Measurements from ENCODE around the gene GDAP2.

Gene GDAP2

DNA sequence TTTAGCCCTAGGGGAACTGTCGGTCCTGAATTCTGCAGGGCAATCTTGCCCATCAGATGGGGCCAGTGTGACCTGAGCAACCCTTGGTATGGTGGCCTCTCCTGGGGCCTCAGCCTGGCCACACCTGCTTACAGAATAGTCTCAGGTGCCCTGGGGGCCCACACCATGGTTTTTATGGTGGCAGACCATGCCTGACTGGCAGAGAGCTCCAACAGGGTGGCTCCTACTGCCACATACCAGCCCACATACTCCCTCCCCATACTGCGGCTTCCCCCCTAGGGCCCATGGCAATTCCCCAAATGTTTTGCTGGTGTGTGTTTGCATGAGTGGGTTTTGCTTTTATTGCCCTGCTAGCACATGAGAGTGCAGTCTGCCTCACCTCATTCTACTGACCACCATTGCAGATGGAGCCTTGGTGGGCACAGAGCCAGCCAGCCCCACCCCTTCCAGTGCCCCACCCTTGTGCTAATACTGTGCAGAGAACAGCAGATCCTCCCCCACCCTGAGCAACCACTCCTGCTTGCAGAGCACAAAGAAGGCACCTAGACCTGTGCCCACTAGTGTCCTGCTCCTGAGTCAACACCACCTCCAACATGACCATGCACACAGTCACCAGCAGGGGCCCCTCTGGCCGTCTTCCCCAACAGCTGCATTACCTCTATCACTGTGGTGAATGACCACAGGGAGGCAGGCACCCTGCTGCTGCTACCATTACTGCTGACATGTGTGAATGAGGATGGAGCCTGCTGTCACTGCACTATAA is 86.8 kb downstream of the GDAP2 start:
- no peak for DNase-seq (ENCODE audit: low read depth in 2 of 2, low spot score in 1 of 2)

GRCh38 chr1:117841117-117841650 is 88.2 kb downstream of the GDAP2 start:
- DNase-seq (ENCODE audit: low read depth in 2 of 2, low spot score in 1 of 2), result no peak

DNA sequence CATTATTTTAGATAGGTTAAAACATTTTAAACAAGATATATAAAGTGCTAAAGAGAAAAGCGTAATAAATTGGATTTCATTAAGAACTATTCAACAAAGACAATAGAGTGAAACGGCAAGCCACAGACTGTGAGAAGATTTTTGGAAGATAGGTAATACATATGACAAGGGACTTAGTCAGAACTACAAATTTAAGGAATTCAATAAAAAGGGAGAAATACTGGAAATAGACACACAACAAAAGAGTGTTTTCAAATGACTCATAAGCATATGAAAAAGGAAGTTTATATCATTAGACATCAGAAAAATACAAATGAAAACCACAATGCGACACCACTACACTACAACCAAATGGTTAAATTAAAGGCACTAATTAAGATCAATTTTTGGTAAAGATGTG is 90.5 kb downstream of the GDAP2 start:
- DNase-seq (ENCODE audit: low read depth in 2 of 2, low spot score in 1 of 2), result no peak

GRCh38 chr1:117836069-117836468 is 93.4 kb downstream of the GDAP2 start:
- no peak for DNase-seq (ENCODE audit: low read depth in 2 of 2, low spot score in 1 of 2)

DNA sequence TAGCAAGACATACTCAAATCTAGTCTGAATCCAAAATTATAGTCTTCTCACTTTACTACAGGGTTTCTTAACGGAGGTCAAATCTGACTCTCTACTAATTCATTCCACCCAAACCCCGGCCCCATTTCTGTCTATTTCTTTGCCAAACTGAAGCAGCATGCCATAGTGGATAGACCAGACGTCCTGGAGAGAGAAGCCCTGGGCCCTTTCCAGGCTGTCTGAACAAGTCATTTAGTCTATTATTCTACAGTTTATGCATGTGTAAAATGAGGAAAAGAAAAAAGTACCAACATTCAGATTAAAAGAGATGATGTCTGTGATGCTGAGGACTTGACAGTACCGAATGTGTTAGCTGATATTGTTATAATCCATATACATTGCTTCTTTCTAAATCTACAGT is 95.0 kb downstream of the GDAP2 start:
- no peak for DNase-seq (ENCODE audit: low read depth in 2 of 2, low spot score in 1 of 2)

DNA sequence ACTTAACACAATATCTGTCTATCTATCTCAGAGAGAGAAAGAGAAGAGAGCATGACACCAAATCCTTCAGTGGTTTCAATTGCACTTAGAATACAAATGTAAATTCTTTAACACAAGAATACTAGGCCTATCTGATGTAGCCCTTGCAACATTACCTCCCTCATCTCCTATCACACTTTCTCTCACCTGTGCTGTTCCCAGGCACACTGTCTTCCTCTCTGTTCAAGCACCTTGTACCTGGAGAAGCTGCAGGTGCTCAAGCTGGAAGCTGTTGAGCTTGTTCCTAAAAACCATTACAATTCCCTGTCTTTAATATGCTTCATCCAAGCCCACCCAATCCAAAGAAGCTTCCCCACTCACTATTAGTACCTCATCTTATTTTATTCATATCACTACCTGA is 97.0 kb downstream of the GDAP2 start:
- DNase-seq (ENCODE audit: low read depth in 2 of 2, low spot score in 1 of 2), result no peak

DNA sequence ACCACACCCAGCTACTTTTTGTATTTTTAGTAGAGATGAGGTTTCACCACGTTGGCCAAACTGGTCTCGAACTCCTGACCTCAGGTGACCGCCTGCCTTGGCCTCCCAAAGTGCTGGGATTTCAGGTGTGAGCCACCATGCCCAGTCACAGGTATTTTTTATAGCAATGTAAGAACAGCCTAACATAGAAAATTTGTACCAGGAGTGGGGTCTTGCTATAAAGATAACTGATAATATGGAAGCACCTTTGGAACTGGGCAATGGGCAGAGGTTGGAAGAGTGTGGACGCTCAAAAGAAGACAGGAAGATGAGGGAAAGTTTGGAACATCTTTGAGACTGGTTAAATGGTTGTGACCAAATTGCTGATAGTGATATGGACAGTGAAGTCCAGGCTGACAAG is 99.2 kb downstream of the GDAP2 start:
- DNase-seq (ENCODE audit: low read depth in 2 of 2, low spot score in 1 of 2), result no peak

GRCh38 chr1:117828201-117828600 is 101.2 kb downstream of the GDAP2 start:
- DNase-seq (ENCODE audit: low read depth in 2 of 2, low spot score in 1 of 2), result no peak

DNA sequence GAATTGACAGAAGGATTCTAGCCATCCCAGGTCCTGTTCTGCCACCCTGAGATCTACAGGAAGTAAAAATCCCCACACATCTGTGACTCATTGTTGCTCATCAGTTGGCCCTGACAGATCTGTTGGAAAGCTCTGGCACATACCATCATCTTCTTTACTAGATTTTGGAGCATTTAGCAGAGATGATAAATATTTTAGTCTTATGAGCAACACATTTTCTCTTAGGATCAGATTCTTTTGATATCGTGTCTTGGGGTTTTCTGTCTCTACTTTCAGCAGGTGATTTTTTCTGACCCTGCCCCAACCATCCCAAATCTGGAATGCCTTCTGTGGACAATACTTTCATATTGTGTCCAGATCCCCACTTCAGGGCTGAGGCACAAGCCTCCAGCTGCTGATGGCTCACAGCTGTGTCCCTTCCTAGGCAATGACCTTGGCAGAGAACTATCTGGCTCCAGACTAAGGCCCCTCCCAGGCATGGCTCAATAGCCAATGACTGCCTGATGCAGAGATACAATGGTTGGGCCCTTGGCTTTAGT is 102.8 kb downstream of the GDAP2 start:
- no peak for DNase-seq (ENCODE audit: low read depth in 2 of 2, low spot score in 1 of 2)

DNA sequence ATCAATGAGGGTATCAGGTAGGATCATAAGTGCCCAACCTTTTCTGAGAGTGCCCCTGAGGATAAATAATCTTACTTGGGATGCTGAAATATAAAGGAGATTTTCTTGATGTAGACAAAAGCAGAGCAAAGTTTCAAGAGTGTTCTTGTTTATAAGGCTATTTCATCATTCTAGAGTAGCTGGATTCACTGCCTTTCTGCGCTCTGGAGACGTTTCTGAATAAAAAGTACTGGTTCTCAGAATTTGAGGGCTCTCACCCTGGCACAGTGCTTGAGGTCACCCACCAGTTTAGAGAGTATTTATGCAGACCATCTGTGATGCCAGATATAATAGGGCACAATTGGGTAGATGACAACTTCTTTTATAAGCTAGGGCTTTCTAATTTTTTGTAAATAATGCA is 103.3 kb downstream of the GDAP2 start:
- DNase-seq (ENCODE audit: low read depth in 2 of 2, low spot score in 1 of 2), result no peak

DNA sequence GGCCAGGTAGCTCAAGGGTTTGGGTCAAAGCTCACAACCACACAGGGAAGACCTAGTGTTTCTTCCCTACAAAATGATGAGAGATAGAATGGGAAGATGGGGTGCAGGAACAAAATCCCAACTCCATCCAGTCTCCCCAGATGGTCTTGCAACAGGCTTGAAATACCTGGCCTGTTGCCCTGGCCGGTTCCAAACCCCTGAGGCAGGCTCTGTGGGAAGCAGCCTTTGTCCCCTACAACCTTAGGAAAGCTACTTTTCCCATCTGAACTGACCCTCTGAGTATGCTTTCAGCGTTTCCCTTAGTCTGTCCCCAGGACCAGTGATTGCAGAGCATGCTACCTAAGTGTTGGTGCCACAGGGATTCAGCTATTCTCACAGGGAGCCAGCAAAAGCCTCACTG is 104.0 kb downstream of the GDAP2 start:
- no peak for DNase-seq (ENCODE audit: low read depth in 2 of 2, low spot score in 1 of 2)

- DNase-seq (ENCODE audit: low read depth in 2 of 2, low spot score in 1 of 2), result no peak
Measured at GRCh38 chr1:117824616-117825015, 104.8 kb downstream of the GDAP2 start.

DNA sequence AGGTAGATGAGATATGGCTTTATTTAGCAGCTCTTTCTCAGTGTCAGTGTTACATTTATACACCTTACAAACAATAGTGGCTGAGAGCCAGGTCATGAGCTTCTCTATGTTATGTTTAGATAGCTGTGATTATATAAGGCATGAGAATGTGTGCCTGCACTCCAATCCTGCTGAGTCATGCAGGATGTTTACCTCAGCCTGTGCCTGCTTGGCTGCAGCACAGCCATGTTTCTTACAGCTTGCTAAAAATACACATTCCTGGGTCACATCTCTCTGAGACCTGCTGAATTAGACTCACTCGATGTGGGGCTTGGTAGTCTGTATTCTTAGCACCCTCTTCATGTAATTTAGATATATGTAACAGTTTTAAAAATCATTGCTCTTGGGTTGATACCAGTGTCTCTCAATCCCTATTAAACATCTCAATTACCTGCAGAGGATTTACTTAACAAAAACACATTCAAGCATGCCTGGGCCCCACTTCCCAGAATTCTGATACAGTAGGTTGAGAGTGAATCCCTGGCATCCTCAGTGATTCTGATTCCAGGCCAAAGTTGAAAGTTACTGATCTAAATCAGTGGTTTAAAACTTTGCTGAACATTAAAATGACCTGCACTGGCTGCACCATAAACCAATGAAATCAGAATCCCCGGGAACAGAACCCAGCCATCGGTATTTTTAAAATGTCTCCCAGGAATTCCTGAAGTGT is 107.5 kb downstream of the GDAP2 start:
- no peak for DNase-seq (ENCODE audit: low read depth in 2 of 2, low spot score in 1 of 2)

DNA sequence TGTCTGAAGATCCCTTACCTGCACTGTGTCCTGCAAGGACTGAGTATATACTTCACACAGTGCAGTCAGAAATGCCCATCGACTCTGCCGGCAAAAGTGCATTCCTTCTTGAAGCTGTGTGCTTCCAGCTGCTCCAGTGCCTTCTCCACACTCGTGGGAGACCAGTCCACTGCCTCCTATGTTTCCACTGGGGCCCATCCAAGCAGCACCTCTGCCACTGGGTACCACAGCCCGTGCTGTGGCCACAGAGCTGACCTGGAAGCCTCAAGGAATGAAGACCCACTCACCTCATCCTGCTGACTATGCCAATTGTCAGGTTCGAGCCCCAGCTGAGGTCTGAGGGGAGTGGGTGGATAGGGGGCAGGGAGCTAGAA is 108.1 kb downstream of the GDAP2 start:
- no peak for DNase-seq (ENCODE audit: low read depth in 2 of 2, low spot score in 1 of 2)

DNA sequence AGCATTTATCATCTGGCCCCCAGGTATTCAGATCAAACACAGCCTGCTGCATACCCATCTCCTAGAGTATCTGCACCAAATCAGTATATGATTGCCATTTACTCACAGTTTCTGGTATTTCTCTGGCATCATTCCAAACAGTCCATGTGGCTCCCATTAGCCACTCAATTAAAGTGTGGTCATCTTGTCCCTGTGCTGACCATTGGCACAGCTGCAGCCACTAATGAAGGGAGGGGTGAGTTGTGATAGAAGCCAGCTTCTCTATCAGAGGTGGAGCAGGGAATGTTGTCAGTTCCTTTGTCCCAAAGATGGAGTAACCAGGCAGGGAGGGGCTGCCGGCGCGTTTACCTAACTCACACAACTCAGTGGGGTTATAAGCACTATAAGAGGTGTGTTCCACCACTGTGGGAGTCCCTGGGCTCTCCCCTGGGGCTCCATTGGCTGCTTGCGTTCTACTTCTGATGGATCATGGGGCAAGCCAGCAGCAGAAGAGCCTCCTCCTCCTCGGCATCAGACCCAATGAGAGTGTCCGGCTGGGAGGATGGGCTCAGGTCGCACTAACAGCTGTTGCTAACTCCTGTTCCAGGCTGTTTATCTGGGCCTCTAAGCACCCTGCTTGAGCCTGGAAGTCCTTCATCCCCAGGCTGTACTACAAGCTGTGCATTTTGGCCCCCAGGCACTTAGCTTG is 108.6 kb downstream of the GDAP2 start:
- DNase-seq (ENCODE audit: low read depth in 2 of 2, low spot score in 1 of 2), result no peak

- DNase-seq (ENCODE audit: low read depth in 2 of 2, low spot score in 1 of 2), result no peak
Measured at GRCh38 chr1:117820096-117820495, 109.3 kb downstream of the GDAP2 start.

GRCh38 chr1:117819301-117819700 is 110.1 kb downstream of the GDAP2 start:
- DNase-seq (ENCODE audit: low read depth in 2 of 2, low spot score in 1 of 2), result no peak

GRCh38 chr1:117818456-117818855 is 111.0 kb downstream of the GDAP2 start:
- no peak for DNase-seq (ENCODE audit: low read depth in 2 of 2, low spot score in 1 of 2)

DNA sequence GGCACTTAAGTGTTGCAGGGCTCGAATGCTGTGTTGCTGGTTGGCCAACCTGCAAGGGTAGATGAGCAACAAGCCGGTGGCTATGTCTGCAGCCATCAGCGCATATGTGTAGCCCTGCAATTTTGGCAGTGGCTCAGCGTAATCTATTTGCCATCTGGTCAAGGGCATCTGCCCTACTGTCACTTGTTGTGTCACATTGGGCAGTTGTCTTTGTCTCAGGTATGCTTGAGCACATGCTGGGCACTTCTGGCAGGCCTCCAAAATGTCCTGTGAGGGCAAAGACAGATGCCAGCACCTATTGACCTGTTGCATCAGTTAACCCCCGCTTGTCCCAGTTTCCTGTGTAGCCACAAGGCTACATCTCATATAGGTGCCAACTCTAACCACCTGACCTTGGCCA is 111.8 kb downstream of the GDAP2 start:
- DNase-seq (ENCODE audit: low read depth in 2 of 2, low spot score in 1 of 2), result no peak

- DNase-seq (ENCODE audit: low read depth in 2 of 2, low spot score in 1 of 2), result no peak
Measured at GRCh38 chr1:117815926-117816325, 113.5 kb downstream of the GDAP2 start.

DNA sequence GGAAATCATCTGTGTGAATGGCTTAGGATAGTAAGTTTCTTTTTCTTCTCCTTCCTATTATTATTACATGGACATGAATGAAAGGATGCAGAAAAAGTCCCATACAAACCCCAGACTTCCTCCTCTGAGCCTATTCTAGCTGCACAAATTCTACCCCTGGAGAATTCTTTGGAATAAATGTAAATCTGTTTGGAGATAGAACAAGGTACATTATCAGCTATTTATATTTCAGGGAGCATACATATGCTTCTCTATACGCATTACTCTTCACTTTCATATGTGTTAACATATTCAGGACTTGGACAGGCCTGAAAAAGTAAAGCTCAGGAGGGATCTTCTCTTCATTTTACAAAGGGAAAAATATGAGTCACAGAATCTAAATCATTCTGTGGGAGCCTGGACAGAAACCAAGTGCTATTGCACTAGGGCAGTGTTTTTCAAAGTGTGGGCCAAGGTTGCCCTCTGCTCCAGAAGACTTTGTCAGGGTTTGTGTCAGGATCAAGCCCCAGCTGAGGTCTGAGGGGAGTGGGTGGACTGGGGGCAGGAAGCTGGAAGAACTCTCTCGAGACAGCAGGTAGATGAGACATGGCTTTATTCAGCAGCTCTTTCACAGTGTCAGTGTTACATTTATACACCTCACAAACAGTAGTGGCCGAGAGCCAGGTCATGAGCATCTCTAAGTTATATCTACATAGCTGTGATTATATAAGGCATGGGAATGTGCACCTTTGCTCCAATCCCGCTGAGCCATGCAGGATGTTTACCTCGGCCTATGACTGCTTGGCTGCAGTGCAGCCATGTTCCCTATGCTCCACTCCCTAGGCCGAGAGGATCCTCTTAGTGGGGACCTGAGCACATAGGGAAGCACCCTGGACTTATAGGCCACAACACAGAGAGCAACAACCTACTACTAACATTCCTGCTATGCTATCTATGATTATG is 114.3 kb downstream of the GDAP2 start:
- DNase-seq (ENCODE audit: low read depth in 2 of 2, low spot score in 1 of 2), result no peak

All from stimulated activated CD8-positive, alpha-beta memory T cell treated with anti-CD3 and anti-CD28 coated beads, Interleukin-4, amount 100 ng/mL, for 1 hour (primary cell).